Activated CD8-positive, alpha-beta memory T cell treated with anti-CD3 and anti-CD28 coated beads, Interleukin-2, amount 50 U/mL, for 24 hours (primary cell): ENCODE data around the gene BCAS3.
"Not testable (repeated sequence)": the region's sequence is repeated elsewhere in the genome, so short reads cannot be mapped to it uniquely, and the experiment has no call there.

Experiments used
- DNase-seq: peaks from one replicate; pipeline ENCODE4 v3.0.0-alpha.2; 2020; ENCODE audit errors: extremely low read depth

BCAS3 gene

DNA sequence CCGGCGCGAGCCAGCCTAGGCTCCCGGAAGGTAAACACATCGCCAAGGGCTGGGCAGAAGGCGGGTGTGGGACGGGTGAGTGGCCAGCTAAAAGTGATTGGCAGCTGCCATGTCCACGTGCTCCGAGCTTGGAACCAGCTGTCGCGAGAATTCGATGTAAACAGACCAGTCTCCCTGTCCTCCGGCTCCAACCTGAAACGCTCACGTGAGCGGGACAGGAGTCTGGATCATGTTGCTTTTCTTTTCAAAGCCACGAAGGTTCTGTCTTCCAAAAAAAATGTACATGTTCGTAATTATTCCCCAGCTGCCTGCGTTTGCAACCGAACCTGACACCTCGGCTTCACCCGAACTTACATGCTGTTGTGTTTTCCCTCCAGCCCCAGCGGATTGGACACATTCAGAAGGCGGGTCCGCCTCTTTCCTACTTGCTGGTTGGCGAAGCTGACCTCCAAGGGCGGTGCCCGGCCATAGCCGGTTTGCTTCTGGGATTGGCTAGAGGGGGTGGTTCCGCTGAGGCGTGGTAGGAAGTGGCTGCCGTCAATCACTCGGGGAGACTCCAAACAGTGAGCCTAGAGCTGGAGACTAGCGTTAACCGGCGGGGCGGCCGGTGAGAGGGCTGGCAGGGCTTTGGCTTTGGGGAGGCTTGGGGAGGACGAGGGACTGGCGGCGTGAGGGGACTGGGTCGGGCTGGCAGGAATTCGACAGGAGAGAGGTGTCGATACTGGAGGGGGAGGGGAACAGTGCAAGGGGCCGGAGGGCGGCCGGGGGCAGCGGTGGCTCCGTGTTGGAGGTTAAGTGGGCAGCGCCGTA, at the start of gene BCAS3:
TSS of gene BCAS3 (plus strand) at position 544 of the 810 bp plus-strand sequence.
- peak; percentile 93 for DNase-seq

DNA sequence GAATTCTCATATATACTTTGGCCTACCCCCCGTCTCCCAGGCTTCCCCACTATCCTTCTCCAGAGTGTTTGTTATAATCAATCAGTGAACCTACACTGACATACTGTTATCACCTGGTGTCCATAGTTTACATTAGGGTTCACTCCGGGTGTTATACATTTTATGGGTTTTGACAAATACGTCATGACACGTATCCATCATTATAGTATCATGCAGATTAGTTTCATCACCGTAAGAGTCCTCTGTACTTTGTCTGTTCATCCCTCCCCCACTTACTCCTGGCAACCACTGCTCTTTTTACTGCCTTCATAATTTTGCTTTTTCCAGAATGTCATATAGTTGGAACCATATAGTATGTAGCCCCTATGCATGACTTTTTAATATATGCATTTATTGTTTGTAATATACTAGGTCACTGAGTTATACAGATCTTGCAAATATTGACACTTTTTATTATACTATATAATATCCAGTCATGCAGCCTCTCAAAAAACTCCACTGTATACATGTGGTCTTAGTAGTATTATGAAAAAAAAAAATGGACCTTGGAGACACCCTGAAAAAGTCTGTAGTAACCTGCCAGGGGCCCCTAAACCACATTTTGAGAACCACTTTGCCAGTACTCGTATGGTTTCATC, 49.3 kb upstream of the BCAS3 start:
- DNase-seq, result no peak

DNA sequence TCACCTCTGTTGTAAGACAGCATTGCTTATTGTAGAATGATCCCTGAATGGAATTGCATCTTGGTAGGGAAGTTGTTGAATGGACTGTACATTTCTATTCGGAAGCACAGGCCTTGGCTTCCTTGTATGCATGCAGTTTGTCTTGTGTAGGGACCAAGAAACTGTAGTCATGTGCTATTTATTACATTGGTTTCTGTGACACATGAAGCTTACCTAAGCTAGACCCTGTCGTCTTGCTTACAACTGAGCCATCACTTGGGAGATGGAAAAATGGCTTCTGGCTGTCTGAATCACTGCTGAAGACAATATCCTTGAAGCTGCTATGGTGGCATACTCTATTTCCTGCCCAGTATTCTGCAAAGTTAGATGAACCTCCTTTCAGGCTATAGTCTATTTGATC, 48.5 kb upstream of the BCAS3 start:
- DNase-seq, result no peak

DNA sequence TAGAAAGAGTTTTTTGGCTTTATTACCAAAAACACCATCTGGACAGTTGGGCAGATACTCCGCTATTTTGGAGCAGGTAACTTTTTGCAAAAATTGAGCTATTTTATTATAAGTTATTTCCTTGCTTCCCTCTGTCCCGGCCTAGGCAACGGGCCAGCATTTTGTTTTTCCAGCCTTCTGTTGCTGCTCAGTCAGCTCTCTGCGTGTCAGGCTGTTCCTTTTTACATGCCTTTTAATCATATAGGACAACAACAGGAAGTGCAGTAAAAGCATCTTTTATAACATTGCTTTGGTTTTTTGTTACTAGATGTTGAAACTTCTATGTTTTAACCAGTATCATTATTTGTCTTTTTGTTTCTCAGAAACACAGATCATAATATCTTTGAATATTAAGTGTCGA, 47.3 kb upstream of the BCAS3 start:
- no peak for DNase-seq

DNA sequence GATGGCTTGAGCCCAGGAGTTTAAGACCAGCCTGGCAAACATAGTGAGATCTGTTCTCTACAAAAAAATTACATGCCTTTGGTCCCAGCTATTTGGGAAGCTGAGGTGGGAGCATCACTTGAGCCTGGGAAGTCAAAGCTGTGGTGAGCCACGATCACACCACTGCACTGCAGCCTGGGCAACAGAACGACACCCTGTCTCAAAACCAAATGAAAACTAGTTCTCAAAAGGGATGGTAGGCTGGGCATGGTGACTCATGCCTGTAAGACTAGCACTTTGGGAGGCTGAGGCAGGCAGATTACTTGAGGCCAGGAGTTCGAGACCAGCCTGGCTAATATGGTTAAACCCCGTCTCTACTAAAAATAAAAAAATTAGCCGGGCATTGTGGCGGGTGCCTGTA, 46.5 kb upstream of the BCAS3 start:
- DNase-seq, result no peak

DNA sequence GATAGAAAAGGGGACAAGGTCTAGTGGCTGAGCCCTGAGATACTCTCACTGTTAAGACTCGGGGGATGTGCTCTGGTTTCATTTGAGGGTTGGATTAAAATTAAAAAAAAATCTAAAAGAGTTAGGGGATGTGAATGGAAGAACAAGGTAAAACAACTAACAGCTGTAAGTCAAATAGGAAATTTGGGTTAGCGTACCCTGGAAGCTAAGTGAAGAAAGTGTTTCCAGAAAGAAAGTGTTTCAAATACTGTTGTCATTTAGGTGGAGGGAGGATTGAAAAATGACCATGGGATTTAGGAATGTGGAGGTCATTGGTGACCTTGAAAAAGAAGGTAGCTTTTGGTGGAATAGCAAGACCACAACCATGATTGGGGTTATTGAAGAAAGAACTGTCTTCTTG, 40.0 kb upstream of the BCAS3 start:
- DNase-seq, result no peak

DNA sequence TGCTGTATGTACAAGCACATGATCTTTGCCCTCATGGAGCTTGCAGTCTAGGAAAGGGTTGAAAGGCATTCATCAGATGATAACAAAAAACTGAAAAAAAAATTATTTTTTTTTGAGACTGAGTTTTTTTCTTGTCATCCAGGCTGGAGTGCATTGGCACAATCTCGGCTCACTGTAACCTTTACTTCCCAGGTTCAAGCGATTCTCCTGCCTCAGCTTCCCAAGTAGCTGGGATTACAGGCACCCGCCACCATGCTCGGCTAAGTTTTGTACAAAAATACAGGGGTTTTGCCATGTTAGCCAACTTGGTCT, 38.7 kb upstream of the BCAS3 start:
- no peak for DNase-seq

DNA sequence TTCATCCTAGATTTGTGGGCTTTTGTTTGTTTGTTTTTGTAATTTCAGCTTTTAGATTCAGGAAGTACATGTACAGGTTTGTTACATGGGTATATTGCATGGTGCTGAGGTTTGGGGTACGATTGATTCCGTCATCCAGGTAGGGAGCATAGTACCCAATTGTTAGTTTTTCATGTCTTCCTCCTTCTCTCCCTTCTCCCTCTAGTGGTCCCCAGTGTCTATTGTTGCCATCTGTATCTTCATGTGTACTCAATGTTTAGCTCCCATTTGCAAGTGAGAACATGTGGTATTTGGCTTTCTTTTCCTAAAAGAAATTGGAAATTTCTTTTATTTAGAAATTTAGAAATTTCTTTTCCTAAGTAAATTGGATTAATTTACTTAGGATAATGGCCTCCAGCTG, 37.1 kb upstream of the BCAS3 start:
- no peak for DNase-seq

DNA sequence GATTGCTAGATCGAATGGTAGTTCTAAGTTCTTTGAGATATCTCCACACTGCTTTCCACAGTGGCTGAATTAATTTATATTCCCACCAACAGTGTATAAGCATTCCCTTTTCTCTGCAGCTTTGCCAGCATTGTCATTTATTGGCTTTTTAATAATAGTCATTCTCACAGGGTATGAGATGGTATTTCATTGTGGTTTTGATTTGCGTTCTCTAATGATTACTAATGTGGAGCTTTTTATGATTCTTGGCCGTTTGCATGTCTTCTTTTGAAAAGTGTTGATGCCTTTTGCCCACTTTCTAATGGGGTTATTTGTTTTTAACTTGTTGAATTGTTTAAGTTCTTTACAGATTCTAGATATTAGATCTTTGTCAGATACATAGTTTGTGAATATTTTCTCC, 36.5 kb upstream of the BCAS3 start:
- DNase-seq, result no peak

DNA sequence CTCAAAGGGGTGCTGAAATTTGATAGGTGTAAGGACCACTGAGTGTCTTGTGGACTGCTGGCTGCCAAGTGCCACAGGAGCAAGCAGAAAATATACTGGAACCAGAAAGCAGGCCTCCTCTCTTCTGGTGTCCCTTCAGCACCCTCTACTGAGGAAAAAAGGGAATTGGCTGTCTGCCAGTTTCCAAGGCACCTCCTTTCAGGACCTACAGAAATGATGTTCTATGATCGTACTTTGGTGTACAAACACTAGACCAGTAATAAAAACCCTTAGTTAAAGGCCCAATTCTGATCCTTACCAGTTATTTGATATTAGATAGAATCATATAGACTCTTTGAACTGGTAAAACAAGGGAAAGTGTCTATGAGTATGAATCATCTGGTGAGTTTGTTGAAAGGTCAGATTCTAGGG, 35.8 kb upstream of the BCAS3 start:
- DNase-seq, result no peak

DNA sequence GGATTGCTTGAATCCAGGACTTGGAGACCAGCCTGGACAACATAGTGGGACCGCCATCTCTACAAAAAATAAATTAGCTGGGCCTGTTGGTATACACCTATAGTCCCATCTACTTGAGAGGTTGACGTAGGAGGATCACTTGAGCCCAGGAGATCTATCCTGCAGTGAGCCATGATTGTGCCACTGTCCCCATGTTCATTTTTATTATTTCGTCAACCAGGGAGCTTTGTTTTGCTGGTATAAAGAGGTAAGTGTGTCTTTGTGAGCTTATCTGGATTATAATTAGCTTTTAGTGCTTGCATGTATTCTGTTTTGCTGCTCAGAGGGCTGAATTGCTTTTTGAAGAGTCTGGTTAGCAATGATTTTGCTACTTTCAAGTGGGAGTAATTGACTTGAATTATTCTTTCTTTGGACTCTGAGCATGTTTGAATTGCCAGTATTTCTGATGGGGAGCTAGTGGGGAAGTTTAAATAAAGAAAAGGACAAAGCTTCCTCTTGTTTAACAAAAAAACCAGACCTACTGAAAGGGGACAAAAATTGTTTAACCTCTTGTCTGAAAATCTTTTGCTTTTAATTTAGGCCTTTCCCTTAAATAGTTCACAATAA, 31.6 kb upstream of the BCAS3 start:
- DNase-seq, result no peak

DNA sequence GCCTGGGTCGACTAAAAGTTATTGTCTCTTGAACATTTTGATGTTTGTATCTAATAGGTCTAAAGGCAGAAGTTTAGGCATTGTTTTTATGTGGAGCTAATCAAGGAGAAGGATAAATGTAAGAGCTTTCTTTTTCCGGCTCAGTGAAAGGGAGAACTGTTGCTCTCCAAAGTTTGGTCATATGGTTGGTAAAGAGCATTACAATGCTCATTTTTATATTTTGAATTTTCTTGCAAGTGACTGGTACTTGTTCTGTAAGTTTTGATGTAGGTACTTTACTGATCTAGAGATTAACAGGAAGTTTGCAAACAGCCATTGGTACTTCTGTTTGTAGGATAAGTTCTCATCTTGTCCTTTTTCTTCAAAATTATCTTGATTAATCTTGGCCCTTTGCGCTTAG, 30.9 kb upstream of the BCAS3 start:
- no peak for DNase-seq

DNA sequence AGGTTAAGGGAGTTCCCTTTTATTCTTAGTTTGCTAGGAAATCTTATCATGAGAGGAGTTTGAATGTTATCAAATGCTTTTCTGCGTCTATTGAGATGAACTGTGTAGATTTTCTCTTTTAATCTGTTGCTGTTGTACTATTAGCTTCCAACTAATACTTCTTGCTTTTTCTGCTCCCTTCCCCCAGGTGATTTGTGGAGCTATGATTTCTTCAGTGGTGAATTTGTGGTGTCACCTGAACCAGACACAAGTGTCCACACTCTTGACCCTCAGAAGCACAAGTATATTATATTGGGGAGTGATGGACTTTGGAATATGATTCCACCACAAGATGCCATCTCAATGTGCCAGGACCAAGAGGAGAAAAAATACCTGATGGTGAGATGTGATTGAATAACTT, 29.9 kb upstream of the BCAS3 start:
- DNase-seq, result no peak

DNA sequence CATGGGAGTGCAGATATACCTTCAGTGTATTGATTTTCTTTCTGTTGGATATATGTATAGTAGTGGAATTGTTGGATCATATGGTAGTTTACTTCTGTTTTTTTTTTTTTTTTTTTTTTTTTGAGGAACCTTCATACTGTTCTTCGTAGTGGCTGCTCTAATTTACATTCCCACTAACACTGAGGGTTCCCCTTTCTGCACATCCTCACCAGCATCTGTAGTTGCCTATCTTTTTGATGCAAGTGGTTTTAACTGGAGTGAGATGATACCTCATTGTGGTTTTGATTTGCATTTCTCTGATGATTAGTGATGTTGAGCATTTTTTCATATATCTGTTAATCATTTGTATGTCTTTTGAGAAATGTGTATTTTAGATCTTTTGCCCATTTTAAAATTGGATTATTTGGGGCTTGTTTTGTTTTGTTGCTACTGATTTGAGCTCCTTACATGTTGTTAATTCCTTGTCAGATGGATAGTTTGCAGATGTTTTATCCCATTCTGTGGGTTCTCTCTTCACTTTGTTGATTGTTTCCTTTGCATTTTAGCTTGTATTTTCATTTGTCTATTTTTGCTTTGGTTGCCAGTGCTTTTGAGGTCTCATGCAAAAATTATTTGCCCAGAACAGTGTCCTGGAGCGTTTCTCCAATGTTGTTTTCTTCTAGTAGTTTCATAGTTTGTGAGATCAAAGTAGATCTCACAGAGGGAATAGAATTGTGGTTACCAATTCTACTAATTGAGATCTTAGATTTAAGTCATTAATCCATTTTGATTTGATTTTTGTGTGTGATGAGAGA, 25.0 kb upstream of the BCAS3 start:
- no peak for DNase-seq

DNA sequence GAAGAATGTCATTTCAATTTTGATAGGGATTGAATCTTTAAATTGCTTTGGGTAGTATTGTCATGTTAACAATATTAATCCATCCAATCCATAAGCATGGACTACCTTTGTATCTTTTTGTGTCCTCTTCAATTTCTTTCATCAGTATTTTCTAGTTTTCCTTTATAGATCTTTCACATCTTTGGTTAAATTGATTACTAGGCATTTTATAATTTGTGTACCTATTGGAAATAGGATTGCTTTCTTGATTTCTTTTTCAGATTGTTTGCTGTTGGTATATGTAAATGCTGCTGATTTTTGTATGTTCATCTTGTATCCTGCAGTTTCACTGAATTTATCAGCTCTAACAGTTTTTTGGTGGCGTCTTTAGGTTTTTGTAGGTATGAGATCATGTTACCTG, 24.1 kb upstream of the BCAS3 start:
- no peak for DNase-seq

DNA sequence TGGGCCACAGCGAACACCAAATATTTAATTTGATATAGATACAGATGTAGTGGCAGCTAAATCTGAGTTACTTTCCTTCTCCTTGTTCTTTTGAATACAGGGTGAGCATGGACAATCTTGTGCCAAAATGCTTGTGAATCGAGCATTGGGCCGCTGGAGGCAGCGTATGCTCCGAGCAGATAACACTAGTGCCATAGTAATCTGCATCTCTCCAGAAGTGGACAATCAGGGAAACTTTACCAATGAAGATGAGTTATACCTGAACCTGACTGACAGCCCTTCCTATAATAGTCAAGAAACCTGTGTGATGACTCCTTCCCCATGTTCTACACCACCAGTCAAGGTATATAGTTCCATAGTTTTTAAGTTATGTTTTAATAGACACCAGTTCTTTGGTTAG, 21.2 kb upstream of the BCAS3 start:
- DNase-seq, result no peak

DNA sequence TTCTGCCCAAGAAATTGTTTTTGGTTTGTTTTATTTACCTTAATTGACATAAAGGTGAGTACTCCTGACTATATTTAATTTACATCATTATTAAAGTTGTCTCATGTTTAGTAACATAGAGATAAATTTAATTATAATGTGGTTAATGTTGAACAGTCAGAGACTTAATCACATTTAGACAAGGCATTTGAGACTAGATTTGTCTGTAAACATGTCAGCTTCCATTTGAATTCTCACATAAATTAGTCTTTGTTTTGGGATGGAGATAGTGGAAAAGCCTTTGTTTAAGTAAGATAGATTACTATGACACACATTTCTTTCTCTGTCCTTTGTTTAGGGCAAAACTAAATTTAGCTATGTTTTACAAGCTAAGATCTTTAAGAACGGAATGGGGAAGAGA, 18.5 kb upstream of the BCAS3 start:
- DNase-seq, result no peak

DNA sequence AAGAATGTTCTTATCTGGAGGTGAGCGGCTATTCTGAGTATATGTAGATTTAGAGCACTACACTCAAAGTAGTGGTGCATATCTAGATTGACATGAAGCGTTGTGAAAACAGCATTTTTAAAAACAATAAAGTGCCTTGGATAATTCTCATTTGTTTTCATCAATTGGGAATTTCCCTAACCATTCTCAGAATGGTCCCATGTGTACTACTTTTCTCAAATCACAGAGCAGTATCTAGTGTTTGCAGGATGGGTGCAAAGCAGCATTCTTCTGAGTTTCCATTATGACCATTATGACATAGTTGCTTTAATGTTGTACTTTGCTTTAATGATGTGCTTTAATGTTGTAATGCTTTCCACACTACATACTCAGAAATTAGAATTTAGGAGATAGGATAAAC, 16.2 kb upstream of the BCAS3 start:
- no peak for DNase-seq

DNA sequence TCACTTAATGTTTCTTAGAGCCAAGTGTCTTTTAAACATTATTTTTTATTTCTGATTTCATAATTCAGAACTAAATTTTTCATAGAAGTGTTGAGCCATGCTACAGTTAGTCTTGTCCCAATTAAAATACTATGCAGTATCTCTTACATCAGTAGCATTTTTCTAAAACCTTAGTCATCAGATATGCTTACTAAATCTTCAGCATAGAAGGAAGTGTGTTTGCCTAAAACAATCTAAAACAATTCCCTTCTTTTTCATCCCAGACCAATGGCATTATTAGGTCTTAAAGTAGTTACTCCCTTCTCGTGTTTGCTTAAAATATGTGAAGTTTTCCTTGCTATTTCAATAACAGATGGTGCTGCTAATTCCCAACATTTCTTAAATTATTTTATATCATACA, 13.6 kb upstream of the BCAS3 start:
- no peak for DNase-seq

DNA sequence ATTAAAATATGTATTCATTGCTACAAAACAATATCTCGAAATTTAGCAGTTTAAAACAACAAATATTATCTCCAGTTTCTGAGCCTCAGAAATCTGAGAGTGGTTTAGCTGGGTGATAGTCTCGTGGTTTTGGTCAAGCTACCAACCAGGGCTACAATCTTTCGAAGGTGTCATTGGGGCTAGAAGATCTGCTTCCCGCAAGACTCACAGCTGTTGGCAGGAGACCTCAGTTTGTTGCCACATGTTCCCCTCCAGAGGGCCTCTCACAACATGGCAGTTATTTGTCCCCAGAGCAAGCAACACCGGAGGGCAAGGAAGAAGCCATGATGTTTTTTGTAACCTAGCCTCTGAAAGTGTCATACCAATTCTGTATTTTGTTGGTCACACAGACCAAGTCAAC, 12.0 kb upstream of the BCAS3 start:
- DNase-seq, result no peak

DNA sequence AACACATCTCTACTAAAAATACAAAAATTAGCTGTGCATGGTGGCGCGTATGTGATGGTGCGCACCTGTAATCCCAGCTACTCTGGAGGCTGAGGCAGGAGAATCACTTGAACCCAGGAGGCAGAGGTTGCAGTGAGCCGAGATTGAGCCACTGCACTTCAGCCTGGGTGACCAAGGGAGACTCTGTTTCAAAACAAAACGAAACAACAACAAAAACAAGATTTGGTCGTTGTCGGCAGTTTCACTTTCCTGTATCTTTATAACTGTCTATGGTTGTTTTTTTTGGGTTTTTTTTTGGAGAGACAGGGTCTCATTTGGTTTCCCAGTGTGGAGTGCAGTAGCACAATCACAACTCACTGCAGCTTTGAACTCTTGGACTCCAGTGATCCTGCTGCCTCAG, 8.9 kb upstream of the BCAS3 start:
- DNase-seq, result not testable (repeated sequence)

DNA sequence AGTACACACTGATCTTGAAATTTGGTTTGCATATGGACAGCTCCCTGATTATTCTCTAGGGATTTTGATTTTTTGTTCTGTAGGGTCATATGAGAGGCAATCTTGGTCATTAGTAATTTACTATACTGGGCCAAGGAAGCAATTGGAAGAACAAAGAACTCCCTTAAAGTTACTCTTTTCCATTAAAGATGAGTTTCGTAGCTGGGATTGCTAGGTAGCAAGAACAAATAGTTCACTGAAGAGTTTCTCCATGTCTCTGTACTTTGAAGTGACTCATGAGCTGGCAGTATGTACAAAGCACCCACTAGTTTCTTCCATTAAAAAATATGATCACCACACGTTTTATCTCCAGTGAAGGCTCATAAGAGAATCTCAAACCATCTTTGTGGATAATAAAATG, 6.2 kb upstream of the BCAS3 start:
- DNase-seq, result no peak

DNA sequence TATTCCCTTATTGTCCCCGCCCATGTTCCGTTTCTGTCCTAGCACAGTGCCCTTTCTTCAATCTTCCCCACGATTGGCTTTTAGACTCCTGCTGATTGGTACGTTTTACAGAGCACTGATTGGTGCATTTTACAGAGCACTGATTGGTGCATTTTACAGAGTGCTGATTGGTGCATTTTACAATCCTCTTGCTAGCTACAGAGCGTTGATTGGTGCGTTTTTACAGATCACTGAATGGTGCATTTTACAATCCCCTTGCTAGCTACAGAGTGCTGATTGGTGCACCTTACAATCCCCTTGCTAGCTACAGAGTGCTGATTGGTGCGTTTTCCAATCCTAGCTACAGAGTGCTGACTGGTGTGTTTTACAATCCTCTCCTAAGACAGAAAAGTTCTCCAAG, 3.0 kb upstream of the BCAS3 start:
- DNase-seq, result not testable (repeated sequence)
